CD4-positive, alpha-beta T cell treated with Interleukin-4 for 4 hours (primary cell): ENCODE results near the gene TUBA1A.
"Not testable (repeated sequence)": the region's sequence is repeated elsewhere in the genome, so short reads cannot be mapped to it uniquely, and the experiment has no call there.

ENCODE experiments used
- DNase-seq: peaks from one replicate; pipeline ENCODE4 v3.0.0-alpha.2; 2020

TUBA1A gene

DNA sequence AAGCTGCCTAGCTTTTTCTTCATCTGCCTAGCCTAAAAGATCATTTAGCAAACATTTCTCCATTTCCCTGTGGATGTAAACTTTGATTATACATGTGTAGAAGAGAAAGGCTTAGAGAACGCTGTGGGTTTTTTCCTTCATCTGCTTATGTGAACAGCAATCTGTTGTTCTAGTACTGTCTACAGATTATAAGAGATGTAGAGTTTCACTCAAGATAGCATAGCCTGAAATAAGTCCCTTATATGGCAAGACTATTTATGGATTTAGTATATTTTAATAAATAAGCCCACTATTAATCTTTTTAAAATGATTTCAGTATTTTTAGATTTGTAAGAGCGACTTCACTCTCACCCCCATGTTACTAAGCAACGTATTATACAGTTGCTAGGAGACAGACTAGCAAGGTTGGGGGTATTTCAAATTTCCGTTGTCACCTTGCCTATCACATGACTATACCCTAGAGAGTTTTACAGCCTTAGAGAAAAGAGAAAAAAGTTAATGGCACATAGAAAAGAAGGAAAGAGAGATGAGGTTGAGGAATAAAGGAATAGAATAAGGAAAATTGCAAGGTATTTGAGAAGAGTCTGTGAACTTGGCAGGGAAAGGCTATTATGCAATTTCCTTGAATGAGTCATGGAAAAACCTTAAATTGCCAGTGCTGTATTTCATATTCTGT is 12.2 kb upstream of the TUBA1A start:
- DNase-seq = peak; percentile 70

- no peak for DNase-seq
Measured at GRCh38 chr12:49198431-49199155, 9.7 kb upstream of the TUBA1A start.

DNA sequence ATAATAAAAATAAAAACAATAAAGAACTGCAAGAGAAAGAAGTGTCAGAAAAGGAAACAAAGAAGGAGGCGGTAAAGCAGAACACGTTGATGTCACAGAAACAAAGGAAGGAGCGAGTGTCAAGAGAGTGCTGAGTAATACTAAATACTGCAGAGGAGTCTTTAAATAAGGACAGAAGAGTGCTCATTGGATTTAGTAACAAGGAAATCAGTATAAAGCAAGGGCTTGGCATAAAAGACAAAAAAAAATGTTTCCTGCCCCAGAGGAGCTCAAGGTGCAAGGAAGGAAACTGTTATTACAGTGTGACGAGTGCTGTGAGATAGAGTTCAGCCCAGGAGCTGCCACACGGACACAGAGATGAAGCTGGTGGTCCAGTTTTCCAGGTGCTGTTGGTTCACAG is 8.4 kb upstream of the TUBA1A start:
- DNase-seq = no peak

GRCh38 chr12:49195736-49196135 is 6.9 kb upstream of the TUBA1A start:
- no peak for DNase-seq

GRCh38 chr12:49193746-49194145 is 4.9 kb upstream of the TUBA1A start:
- not testable (repeated sequence) for DNase-seq

- DNase-seq = not testable (repeated sequence)
Measured at GRCh38 chr12:49191498-49191897, 2.6 kb upstream of the TUBA1A start.

DNA sequence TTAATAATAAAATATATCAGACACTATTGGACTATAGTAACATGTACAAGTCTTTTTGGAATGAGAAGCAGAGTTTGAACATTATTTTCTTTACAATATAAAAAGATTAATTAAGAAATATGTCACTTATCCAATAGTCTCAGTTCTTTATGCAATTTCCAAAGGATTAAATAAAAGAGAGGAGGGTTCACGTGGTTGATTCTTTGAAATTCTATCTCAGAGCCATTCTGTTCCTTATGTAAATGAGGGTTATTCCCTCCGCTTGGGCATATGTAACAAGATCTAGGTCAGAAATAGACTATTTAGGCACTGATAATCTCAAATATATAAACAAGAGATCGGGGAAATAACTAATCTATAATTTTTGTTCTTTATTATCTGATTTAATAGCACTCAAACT is 2.1 kb upstream of the TUBA1A start:
- DNase-seq = no peak

DNA sequence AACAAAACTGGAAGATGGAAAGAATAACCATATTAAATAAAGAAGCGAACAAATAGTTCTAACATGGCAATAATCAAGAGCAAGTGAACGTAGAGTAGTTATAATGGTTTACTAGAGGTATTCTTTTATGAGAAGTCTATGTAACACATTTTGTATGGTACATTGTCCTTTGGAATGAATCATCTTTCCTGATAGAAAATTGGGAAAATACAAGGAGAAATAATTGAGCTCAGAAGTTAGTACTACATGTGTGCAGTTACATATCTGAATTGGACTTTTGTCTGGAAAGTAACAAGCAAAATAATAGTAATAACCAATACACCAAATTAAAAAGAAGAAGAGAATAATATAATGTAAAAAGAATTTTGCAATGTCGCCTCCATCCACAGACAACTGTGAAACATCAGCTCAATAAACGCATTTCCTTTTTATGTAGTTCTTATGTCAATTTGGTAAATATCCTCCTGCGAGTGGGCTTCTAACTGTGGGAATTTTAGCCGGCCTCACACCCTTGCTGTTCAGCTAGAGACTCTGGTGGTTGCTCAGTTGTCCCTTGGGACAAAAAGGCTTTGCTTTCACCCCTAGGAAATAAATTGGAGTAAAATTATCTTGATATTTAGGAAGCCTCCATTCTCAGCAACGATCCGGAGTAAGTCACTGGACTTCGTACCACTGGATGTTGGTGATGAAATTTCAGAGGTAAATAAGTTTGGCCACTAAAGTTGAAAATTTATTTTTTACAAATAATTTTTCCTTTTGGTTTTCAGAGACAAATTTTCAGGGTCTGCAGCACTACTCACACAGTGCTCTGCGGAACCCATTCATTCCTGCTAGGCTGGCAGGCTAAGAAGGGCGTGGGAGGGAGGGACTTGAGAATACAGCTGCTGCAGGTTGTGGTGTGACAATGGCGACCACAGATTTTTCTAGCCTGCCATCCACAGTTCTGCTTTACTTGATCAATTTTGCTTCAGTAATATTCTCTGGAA is 1.1 kb upstream of the TUBA1A start:
- no peak for DNase-seq

DNA sequence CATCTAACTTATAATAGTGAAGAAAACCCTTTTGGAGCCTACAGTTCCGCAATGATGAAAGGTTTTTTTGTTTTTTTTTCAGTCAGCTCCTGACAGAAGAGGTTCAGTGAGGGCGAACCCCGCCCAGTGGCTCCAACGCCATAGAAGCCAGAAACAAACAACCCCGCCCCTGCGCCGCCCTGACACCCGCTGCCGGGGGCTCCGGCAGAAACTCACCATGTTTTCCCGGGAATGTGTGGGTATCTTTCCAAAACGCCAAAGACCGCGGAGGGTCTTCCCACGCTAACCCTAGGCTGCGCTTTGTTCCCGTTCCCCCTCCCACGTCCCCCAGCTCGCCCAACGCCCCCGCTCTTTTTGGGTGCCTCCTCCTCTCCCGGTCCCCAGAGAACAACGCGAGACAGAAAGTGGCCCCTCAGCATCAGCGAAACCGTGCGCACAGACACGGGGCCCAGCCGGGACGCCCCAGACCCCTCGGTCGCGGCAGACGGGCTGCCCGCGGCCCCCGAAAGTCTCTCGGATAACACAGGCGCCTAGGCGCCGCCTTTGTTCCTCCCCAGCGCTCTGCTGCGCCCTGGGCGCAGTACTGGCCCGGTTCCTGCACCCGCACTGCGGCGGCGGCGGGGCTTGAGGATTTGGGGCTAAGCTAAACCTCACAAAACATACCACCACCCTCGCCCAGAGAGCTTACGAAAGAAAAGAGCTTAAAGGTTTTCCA is 522 bp downstream of the TUBA1A start:
- peak; percentile 83 for DNase-seq

DNA sequence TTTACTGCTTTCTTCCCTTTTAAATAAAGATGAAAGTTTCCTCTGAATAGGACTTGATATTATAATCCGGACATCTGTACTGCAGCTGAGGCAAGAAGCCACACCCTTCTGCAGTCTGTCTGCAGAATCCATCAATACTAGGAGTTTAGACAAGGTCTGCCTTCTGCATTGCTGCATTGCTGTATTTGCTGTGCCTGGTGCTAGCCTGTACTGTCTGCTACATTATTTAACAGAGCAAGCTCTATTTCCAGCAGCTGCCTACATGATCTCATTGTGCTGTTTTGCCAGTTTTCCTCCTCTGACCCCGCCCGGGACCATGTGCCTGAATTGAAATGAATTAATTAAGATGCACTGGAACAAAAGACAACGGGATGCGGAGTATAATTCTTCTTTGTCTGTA is 1.7 kb downstream of the TUBA1A start:
- DNase-seq = peak; percentile 3

DNA sequence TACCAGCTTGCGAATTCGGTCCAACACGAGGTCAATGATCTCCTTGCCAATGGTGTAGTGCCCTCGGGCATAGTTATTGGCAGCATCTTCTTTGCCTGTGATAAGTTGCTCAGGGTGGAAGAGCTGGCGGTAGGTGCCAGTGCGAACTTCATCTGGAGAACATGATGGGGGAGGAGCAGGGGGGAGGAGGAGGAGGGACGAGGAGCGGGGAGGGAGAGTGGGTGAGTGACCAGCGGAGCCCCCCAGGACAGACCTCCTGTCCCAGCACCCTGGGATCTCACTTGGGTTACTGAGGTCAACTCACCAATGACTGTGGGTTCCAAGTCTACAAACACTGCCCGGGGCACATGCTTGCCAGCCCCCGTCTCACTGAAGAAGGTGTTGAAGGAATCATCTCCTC is 2.6 kb downstream of the TUBA1A start:
- not testable (repeated sequence) for DNase-seq

DNA sequence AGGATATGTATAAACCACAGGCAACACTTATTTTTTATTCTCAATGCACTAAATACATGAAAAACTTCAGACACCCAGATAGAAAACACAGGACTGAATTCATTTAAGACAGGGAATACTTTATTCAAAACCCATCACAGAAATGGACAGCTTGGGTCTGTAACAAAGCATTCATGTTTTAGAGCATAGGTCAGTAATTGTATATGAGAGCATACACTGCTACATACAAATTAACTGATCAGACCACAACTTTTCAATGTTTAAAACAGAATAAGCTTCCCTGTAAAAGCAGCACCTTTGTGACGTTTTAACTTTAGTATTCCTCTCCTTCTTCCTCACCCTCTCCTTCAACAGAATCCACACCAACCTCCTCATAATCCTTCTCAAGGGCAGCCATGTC is 4.2 kb downstream of the TUBA1A start:
- not testable (repeated sequence) for DNase-seq

- DNase-seq = not testable (repeated sequence)
Measured at GRCh38 chr12:49183214-49183950, 5.5 kb downstream of the TUBA1A start.

GRCh38 chr12:49174218-49174617 is 14.7 kb downstream of the TUBA1A start:
- DNase-seq = no peak

GRCh38 chr12:49170924-49171323 is 18.0 kb downstream of the TUBA1A start:
- DNase-seq = no peak

DNA sequence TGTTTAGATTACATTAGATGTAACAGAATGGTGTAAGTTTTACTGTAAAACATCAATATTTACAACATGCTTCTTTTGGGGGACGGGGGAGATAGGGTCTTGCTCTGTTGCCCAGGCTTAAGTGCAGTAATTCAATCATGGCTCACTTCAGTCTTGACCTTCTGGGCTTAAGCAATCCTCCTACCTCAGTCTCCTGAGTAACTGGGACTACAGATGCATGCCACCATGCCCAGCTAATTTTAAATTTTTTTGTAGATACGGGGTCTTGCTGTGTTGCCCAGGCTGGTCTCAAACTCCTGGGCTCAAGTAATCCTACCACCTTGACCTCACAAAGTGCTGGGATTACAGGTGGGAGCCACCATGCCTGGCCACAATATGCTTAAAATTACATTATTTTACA is 23.8 kb downstream of the TUBA1A start:
- no peak for DNase-seq

DNA sequence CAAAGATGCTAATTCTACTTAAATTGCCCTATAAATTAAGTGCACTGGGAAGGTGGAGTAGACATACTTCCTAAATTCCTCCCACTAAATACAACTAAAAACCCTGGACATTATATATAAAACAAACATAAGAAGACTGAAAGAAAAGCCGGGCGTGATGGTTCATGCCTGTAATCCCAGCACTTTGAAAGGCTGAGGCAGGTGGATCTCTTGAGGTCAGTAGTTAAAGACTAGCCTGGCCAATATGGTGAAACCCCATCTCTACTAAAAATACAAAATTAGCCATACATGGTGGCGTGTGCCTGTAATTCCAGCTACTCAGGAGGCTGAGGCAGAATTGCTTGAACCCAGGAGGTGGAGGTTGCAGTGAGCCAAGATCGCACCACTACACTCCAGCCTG is 27.0 kb downstream of the TUBA1A start:
- DNase-seq = not testable (repeated sequence)

- no peak for DNase-seq
Measured at GRCh38 chr12:49161092-49161795, 27.6 kb downstream of the TUBA1A start.

DNA sequence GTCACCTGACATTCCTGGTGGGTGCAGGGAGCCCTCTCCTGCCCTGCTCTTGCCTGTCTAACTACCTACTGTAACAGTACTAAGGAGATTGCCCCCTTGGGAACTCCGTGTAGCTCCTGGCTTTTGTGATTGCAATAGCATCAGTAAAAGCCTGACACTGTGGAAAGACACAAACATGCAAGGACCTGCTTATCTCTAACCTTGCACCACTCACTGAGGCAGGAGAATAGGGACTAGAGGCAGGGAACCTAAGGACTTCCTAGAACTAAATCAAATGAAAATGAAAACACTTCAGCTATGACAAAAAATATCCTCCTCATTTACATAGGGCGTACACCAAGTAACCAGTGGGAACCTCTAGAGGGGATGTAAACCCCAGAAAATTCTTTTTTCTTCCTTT is 28.5 kb downstream of the TUBA1A start:
- DNase-seq = no peak

GRCh38 chr12:49154221-49154620 is 34.7 kb downstream of the TUBA1A start:
- no peak for DNase-seq

DNA sequence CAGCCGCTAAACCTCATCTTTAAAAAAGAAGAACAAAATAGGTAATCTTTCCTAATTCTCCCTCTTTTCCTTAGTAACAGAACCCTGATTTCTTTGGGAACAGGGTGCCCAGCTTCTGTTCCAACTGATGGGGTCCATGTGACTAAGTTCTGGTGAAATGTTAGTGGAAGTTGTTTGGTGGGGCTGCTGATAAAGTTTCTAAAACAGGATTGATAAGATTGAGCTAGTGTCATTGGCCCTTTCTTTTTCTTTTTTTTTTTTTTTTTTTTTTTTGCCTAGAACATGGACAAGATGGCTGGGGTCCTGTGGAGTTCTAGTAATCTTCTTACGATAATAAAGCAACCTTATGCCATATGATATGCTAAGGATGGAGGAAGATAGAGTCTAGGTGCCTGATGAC is 41.5 kb downstream of the TUBA1A start:
- no peak for DNase-seq
